ENCODE measurements around the gene MICU1.
"Not testable (repeated sequence)": the region's sequence is repeated elsewhere in the genome, so short reads cannot be mapped to it uniquely, and the experiment has no call there.

MICU1 gene

DNA sequence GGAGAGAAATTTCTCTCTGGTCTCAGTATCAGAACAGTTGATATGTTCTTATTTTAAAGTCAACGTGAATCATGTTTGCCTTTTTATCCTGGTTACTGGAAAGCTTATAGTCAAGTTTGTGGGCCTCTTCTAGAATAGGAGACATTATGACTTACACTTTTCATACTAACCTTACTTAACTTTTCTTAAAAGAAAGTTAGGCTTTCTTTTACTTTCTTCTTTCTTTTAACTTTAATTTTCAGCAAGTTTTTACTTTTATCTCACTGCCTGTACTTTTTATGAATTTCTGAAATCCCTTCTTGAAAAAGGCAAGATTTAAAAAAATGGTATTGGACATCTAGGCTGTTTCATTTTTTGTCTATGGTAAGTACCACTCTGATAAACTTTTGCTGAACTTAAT lies 195.9 kb downstream of the MICU1 start:
- DNase-seq, result no peak

DNA sequence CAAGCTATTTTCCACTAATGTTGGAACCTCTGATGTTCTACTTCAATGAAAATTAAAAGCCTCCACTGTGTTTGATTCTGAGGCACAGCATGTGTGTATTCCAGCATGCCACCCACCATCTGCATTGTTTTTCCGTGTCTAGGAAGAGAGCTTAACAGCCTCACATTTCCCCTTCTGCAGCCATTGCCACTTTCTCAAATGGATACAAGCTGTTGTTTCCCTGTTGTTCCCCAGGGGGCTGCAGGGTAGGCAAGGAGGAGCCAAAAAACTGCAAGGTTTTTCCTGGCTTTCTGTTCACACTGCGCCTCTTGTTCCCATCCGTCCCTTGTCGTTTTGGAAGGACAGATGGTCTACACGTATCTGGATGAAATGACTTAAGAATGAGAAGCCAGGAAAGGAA lies 198.9 kb downstream of the MICU1 start:
- no peak for DNase-seq

GRCh38 chr10:72425133-72425532 lies 200.7 kb downstream of the MICU1 start:
- no peak for DNase-seq

DNA sequence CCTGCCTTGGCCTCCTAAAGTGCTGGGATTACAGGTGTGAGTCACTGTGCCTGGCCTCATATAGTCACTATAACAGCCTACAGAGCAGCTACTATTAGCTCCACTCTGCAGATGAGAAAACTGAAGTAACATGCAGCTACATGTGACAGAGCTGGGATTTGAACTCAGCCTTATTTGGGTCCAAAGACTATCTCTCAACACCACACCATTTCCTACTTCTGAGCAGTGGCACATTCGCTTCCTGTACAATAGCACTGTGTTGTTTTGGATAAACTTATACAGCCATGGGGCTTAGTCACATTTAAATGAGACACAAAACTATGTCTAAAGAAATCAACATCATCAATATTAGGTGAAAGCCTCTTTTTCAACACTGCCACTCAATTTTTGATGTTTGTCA lies 201.3 kb downstream of the MICU1 start:
- DNase-seq, result no peak

GRCh38 chr10:72423426-72423825 lies 202.5 kb downstream of the MICU1 start:
- no peak for DNase-seq

DNA sequence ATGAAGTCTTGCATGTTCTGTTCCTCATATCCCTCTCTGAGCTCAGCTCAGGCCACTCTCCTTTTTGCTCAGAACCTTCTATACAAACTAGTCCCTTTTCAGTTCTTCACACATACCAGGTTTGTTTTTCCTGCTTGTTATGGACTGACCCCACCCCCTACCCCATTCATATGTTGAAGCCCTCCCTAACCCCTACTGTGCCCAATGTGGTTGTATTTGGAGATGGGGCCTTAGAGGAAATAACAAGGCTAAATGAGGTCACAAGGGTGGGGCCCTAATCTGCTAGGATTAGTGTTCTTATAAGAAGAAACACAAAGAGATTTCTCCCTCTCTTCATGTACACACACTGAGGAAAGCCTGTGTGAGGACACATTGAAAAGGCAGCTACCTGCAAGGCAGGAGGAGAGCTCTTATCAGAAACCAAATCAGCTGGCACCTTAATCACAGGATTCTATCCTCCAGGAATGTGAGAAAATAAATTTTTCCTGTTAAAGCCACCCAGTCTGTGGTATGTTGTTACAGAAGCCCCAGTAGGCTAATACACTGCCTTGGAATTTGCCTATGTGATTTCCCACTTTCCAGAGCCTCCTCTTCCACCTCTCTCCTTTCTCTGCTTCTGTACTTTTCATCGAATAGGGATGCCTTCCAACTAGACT lies 203.9 kb downstream of the MICU1 start:
- DNase-seq, result no peak

DNA sequence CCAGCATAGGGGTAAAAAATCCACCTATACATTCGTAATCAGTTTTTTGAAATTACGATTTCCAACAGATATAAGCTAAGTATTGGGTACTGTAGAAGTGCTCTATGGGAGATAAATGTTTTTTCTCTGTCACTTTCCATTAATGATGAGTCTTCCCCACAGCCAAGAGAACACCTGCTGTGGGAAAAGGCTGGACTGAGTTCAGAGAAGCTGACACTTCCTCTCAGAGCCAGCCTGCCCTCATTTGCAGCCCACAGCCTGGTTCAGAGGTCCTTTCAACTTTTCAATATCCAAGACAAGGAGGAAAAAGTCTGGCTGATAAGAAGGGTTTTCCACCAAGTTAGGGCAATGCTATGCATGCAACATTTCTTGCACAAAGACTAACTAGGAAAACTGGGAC lies 206.6 kb downstream of the MICU1 start:
- DNase-seq, result no peak

- no peak for DNase-seq
Observed at GRCh38 chr10:72418679-72419078, 207.2 kb downstream of the MICU1 start.

DNA sequence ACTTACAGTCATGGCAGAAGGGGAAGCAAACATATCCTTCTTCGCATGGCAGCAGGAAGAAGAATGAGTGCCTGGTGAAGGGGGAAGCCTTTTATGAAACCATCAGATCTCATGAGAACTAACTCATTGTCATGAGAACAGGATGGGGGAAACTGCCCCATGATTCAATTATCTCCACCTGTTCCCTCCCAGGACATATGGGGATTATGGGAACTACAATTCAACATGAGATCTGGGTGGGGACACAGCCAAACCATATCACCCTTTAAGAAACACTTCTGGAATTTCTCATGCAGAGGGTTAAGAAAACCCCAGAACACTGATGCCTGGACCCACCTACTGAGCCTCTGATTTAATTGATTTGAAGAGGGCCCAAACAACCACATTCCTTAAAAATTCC lies 207.9 kb downstream of the MICU1 start:
- DNase-seq, result no peak

GRCh38 chr10:72416661-72417060 lies 209.2 kb downstream of the MICU1 start:
- DNase-seq, result no peak

- DNase-seq, result no peak
Observed at GRCh38 chr10:72414642-72415041, 211.2 kb downstream of the MICU1 start.

- no peak for DNase-seq
Observed at GRCh38 chr10:72409167-72409566, 216.7 kb downstream of the MICU1 start.

DNA sequence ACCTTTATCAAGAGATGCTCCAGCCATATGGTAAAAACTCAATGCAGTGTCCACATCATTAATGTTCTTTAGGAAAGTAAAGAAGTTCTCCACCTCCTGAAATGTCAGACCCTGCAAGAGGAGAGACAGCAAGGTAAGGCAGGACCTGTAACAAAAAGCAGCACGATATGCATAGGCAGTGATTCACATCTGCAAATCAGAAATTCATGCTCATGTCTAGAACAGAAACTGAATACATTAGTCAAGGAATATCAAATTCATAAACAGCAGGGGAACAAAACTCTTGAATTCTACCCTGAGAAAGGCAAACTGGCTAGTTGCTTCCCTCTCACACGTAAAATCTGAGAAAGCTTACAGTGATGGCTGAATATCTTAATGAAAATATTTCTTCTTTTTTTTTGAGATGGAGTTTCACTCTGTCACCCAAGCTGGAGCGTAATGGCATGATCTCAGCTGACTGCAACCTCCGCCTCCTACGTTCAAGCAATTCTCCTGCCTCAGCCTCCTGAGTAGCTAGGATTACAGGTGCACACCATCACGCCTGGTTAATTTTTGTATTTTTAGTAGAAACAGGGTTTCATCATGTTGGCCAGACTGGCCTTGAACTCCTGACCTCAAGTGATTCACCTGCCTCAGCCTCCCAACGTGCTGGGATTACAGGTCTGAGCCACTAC lies 217.8 kb downstream of the MICU1 start:
- no peak for DNase-seq

DNA sequence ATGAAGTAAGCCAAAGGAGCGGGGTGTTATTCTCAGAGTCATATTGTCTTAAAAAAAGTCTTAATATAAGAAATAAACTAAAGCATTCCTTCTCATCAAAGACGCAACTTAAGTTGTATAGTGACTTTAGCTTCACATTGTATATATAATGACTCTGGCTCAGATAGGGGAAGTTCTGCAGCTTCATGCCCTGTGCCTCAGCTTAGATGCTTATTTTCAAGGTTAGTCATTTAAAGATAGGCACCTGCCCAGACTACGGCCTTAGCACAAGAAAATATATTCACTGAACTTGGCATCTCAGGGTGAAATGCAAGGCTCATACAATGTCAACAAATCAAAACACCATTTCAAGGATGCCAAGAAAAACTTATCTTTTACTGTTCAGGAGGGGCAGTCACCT lies 218.4 kb downstream of the MICU1 start:
- DNase-seq, result no peak

GRCh38 chr10:72395581-72395980 lies 230.3 kb downstream of the MICU1 start:
- DNase-seq, result not testable (repeated sequence)

DNA sequence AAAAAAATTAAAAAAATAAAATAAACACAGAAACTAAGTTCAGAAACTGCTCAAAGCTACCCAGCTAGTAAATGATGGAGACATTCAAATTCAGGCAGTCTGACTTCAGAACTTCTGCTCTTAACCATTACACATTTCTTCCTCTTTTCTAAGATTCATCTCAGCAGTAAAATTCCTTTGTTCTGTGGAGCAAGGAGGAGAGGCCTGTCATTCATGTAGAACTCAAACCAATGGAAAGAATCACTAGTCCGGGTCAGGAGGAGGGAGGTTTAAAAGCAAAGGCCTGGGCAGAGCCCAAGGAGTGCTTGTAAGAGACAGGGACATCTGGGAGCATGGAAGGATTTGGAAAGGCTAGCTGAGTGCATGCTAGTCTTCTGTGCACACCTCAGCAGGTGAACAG lies 233.3 kb downstream of the MICU1 start:
- DNase-seq, result no peak

DNA sequence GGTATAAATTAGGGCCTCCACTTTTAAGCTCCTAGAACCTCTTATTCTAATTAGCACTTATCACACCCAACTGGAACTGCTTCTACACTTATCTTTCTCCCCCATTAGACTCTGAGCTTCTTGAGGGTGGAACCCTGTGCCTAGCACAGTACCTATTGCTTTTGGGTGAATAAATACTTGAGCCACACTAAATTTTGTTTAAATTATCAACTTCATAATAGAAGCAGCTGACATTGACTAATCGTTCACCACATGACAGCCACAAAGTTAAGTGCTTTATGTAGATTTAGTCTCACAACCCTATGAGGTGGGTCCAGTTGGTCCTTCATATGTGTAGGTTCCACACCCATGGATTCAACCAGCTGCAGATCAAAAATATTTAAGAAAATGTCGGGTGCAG lies 235.1 kb downstream of the MICU1 start:
- no peak for DNase-seq

GRCh38 chr10:72389716-72390115 lies 236.2 kb downstream of the MICU1 start:
- DNase-seq, result no peak

GRCh38 chr10:72389014-72389413 lies 236.9 kb downstream of the MICU1 start:
- DNase-seq, result no peak

DNA sequence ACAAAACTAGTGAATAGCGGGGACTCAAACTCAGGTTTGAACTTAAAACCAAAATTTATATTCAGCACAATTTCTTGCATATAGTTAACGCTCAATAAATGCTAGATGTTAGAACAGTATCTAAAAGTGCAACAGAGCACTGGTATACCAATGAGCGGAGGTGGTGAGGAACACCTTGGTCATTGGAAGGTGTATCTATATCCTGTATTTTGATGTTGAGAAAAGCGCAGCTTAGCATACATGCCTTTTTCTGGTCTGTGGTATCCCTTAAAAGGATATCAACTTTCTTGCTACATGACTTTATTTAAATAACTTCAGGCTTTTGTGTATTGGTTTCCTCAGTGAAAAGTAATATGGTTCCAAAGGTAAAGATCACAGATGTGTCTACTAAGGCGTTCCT lies 237.8 kb downstream of the MICU1 start:
- no peak for DNase-seq

DNA sequence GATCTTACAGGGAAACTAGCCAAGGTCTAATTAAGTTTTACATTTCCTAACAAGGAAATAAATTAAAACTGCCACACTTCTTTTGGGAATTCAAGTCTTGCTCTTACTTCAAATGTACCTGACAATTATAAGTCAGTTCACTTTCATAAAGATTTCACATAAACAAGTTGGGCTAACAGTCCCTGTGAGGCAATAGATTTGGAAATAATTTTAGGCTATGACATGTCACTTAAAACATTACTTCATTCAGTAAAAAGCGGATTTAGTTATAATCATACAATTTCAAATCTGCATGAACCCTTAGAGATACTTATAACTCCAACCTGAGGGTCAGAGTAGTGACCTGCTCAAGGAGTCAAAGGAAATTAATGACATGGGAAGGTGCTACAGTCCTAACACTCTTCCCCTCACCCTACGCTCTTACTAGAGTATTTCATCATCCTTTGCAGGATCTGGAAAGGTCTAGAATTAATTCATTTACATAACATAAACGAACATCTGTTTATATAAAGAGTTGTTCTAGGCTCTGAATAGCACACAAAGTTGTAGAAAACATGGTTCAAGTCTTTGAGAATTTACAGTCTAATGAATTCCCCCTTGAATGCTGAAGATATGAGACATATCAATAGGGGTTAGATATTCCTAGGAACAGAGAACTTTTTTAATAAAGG lies 238.8 kb downstream of the MICU1 start:
- DNase-seq, result no peak

- no peak for DNase-seq
Observed at GRCh38 chr10:72385724-72386123, 240.2 kb downstream of the MICU1 start.

- not testable (repeated sequence) for DNase-seq
Observed at GRCh38 chr10:72384982-72385381, 240.9 kb downstream of the MICU1 start.

- DNase-seq, result no peak
Observed at GRCh38 chr10:72379776-72380175, 246.1 kb downstream of the MICU1 start.
